Measurements from ENCODE around the gene KCNJ9. TPM values are rescaled to one million over a fixed set of nuclear protein-coding genes. Genes with fewer than 3 reads are reported as not detected.
A peak's percentile ranks its signal among the peaks of the same experiment; 100 is the strongest.

KCNJ9 gene
- total and polyA plus RNA-seq, 2 of the 13 experiments (the other 11 are each of a cell fraction or from before 2014, with no cell fraction given) = not detected

DNA sequence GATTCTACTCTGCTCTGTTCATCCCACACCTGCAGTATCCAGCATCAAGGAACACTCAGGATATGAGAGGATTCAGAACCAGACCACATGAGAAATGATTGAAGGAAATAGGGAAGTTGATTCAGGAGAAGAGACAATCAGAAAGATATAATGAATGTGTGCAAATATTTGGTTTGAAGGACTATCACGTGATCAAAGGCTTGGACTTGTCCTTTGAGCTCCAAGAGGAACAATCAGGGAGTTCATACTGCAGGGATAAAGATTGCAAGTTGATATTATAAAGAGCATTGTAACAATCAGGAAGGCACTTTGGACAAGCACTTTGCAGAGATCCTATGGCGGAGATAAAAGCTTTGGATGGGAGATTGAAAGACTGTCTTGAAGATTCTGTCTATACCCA is 35.7 kb upstream of the KCNJ9 start (continued):
- TF ChIP-seq, protein P1, sequence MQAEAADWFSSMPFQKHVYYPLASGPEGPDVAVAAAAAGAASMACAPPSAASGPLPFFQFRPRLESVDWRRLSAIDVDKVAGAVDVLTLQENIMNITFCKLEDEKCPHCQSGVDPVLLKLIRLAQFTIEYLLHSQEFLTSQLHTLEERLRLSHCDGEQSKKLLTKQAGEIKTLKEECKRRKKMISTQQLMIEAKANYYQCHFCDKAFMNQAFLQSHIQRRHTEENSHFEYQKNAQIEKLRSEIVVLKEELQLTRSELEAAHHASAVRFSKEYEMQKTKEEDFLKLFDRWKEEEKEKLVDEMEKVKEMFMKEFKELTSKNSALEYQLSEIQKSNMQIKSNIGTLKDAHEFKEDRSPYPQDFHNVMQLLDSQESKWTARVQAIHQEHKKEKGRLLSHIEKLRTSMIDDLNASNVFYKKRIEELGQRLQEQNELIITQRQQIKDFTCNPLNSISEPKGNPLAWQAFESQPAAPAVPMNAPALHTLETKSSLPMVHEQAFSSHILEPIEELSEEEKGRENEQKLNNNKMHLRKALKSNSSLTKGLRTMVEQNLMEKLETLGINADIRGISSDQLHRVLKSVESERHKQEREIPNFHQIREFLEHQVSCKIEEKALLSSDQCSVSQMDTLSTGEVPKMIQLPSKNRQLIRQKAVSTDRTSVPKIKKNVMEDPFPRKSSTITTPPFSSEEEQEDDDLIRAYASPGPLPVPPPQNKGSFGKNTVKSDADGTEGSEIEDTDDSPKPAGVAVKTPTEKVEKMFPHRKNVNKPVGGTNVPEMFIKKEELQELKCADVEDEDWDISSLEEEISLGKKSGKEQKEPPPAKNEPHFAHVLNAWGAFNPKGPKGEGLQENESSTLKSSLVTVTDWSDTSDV (CRISPR knock-in tag; IDR thresholded peaks at IDR 0.05) = no peak
- no peak for TF ChIP-seq ZFP90 (CRISPR knock-in tag; IDR thresholded peaks at IDR 0.05; ENCODE audit: borderline replicate concordance)
- no peak for TF ChIP-seq IRX3 (CRISPR knock-in tag; IDR thresholded peaks at IDR 0.05; ENCODE audit: borderline replicate concordance, low read depth)
- no peak for TF ChIP-seq ZKSCAN1 (IDR thresholded peaks at IDR 0.05; ENCODE audit: low read length)
- peak in 1 of 2 experiments; percentile 63; a peak in 1 of 4 replicates for TF ChIP-seq EP300 (IDR thresholded peaks at IDR 0.05; ENCODE audit: low read depth in 2 of 2, low read length in 2 of 2)
- TF ChIP-seq EP300 (CRISPR knock-in tag; IDR thresholded peaks at IDR 0.05; ENCODE audit: borderline replicate concordance) = no peak
- no peak for TF ChIP-seq RFX1 (IDR thresholded peaks at IDR 0.05)
- peak; percentile 51; the same call in 1 of the 2 replicates for TF ChIP-seq HMG20A (CRISPR knock-in tag; IDR thresholded peaks at IDR 0.05; ENCODE audit: borderline replicate concordance)
- TF ChIP-seq SIX1 (CRISPR knock-in tag; IDR thresholded peaks at IDR 0.05; ENCODE audit: borderline replicate concordance) = no peak
- peak; percentile 61 for TF ChIP-seq SOX13 (IDR thresholded peaks at IDR 0.05)
- peak in 1 of 2 experiments; percentile 93; a peak in 2 of 4 replicates for TF ChIP-seq SOX13 (CRISPR knock-in tag; conservative IDR thresholded peaks at IDR 0.05 in 1 of 2, IDR thresholded peaks at IDR 0.05 in 1 of 2)
- TF ChIP-seq, protein P2, sequence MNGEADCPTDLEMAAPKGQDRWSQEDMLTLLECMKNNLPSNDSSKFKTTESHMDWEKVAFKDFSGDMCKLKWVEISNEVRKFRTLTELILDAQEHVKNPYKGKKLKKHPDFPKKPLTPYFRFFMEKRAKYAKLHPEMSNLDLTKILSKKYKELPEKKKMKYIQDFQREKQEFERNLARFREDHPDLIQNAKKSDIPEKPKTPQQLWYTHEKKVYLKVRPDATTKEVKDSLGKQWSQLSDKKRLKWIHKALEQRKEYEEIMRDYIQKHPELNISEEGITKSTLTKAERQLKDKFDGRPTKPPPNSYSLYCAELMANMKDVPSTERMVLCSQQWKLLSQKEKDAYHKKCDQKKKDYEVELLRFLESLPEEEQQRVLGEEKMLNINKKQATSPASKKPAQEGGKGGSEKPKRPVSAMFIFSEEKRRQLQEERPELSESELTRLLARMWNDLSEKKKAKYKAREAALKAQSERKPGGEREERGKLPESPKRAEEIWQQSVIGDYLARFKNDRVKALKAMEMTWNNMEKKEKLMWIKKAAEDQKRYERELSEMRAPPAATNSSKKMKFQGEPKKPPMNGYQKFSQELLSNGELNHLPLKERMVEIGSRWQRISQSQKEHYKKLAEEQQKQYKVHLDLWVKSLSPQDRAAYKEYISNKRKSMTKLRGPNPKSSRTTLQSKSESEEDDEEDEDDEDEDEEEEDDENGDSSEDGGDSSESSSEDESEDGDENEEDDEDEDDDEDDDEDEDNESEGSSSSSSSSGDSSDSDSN (CRISPR knock-in tag; IDR thresholded peaks at IDR 0.05) = no peak
- peak; percentile 95 for TF ChIP-seq RAD51 (IDR thresholded peaks at IDR 0.05; ENCODE audit: borderline replicate concordance)
- TF ChIP-seq ZNF547 (CRISPR knock-in tag; IDR thresholded peaks at IDR 0.05) = no peak
- 0 out of 2 replicates have a peak, but pooled peaks have one; percentile 39 for TF ChIP-seq NCOR1 (IDR thresholded peaks at IDR 0.05; ENCODE audit: borderline replicate concordance, low read length)
- 0 out of 2 replicates have a peak, but pooled peaks have one; percentile 28 for TF ChIP-seq RBFOX2 (IDR thresholded peaks at IDR 0.05; ENCODE audit: low read depth, low read length)
- TF ChIP-seq, protein P3, sequence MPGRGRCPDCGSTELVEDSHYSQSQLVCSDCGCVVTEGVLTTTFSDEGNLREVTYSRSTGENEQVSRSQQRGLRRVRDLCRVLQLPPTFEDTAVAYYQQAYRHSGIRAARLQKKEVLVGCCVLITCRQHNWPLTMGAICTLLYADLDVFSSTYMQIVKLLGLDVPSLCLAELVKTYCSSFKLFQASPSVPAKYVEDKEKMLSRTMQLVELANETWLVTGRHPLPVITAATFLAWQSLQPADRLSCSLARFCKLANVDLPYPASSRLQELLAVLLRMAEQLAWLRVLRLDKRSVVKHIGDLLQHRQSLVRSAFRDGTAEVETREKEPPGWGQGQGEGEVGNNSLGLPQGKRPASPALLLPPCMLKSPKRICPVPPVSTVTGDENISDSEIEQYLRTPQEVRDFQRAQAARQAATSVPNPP (CRISPR knock-in tag; IDR thresholded peaks at IDR 0.05) = no peak
- no peak for TF ChIP-seq SRSF4 (IDR thresholded peaks at IDR 0.05; ENCODE audit: low read depth, low read length, poor library complexity, severe bottlenecking)
- TF ChIP-seq SOX5 (CRISPR knock-in tag; IDR thresholded peaks at IDR 0.05; ENCODE audit: borderline replicate concordance) = peak; percentile 85; the same call in 1 of the 2 replicates
- TF ChIP-seq U2AF1 (optimal IDR thresholded peaks at IDR 0.05; ENCODE audit: low read depth, low read length) = no peak
- TF ChIP-seq ZSCAN29 (CRISPR knock-in tag; conservative IDR thresholded peaks at IDR 0.05) = no peak
- TF ChIP-seq, protein P4, sequence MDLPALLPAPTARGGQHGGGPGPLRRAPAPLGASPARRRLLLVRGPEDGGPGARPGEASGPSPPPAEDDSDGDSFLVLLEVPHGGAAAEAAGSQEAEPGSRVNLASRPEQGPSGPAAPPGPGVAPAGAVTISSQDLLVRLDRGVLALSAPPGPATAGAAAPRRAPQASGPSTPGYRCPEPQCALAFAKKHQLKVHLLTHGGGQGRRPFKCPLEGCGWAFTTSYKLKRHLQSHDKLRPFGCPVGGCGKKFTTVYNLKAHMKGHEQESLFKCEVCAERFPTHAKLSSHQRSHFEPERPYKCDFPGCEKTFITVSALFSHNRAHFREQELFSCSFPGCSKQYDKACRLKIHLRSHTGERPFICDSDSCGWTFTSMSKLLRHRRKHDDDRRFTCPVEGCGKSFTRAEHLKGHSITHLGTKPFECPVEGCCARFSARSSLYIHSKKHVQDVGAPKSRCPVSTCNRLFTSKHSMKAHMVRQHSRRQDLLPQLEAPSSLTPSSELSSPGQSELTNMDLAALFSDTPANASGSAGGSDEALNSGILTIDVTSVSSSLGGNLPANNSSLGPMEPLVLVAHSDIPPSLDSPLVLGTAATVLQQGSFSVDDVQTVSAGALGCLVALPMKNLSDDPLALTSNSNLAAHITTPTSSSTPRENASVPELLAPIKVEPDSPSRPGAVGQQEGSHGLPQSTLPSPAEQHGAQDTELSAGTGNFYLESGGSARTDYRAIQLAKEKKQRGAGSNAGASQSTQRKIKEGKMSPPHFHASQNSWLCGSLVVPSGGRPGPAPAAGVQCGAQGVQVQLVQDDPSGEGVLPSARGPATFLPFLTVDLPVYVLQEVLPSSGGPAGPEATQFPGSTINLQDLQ (CRISPR knock-in tag; IDR thresholded peaks at IDR 0.05) = no peak
- no peak for TF ChIP-seq FOXK2 (IDR thresholded peaks at IDR 0.05)
